Measurements from ENCODE around the gene CENPX.

Gene CENPX

GRCh38 chr17:82022310-82022980 is at the start of gene CENPX:
TSS of gene CENPX (minus strand) at chr17:82022878. CDS start at chr17:82022861, 17 bp downstream.
- TF ChIP-seq FOXM1 (IDR thresholded peaks at IDR 0.05; ENCODE audit: borderline replicate concordance, low read depth): no peak
- no peak for TF ChIP-seq EGR1 (IDR thresholded peaks at IDR 0.05)
- peak; percentile 65 for TF ChIP-seq MAX (IDR thresholded peaks at IDR 0.05)
- TF ChIP-seq EP300 (IDR thresholded peaks at IDR 0.05; ENCODE audit: borderline replicate concordance): 0 out of 2 replicates have a peak, but pooled peaks have one; percentile 10
- peak; percentile 90 for TF ChIP-seq TAF1 (IDR thresholded peaks at IDR 0.05; ENCODE audit: low read depth)
- no peak for TF ChIP-seq REST (IDR thresholded peaks at IDR 0.05; ENCODE audit: low read depth)
- peak; percentile 77 for TF ChIP-seq ZBTB7A (IDR thresholded peaks at IDR 0.05; ENCODE audit: low read depth)
- peak; percentile 80 for TF ChIP-seq YY1 (IDR thresholded peaks at IDR 0.05; ENCODE audit: low read depth)
- no peak for TF ChIP-seq CREB1 (IDR thresholded peaks at IDR 0.05; ENCODE audit: low read depth)

GRCh38 chr17:82070611-82071010 is 47.9 kb upstream of the CENPX start:
- no peak for TF ChIP-seq TAF1 (IDR thresholded peaks at IDR 0.05; ENCODE audit: low read depth)

GRCh38 chr17:82065638-82066303 is 43.1 kb upstream of the CENPX start, which contains the start of gene DUS1L:
TSS of gene DUS1L (minus strand) at chr17:82065804. CDS start at chr17:82065059, 745 bp downstream.
- no peak for TF ChIP-seq EP300 (IDR thresholded peaks at IDR 0.05; ENCODE audit: borderline replicate concordance)
- no peak for TF ChIP-seq FOXM1 (IDR thresholded peaks at IDR 0.05; ENCODE audit: borderline replicate concordance, low read depth)
- peak; percentile 78 for TF ChIP-seq YY1 (IDR thresholded peaks at IDR 0.05; ENCODE audit: low read depth)
- TF ChIP-seq ZBTB7A (IDR thresholded peaks at IDR 0.05; ENCODE audit: low read depth): 0 out of 2 replicates have a peak, but pooled peaks have one; percentile 28
- TF ChIP-seq RAD21 (IDR thresholded peaks at IDR 0.05; ENCODE audit: low read depth): no peak
- no peak for TF ChIP-seq NFIC (IDR thresholded peaks at IDR 0.05)
- peak; percentile 91 for TF ChIP-seq TAF1 (IDR thresholded peaks at IDR 0.05; ENCODE audit: low read depth)
- TF ChIP-seq MAX (IDR thresholded peaks at IDR 0.05): peak; percentile 66
- 0 out of 2 replicates have a peak, but pooled peaks have one; percentile 12 for TF ChIP-seq REST (IDR thresholded peaks at IDR 0.05; ENCODE audit: low read depth)
- no peak for TF ChIP-seq CEBPB (IDR thresholded peaks at IDR 0.05)
- no peak for TF ChIP-seq TCF12 (IDR thresholded peaks at IDR 0.05; ENCODE audit: low read depth)
- no peak for TF ChIP-seq CREB1 (IDR thresholded peaks at IDR 0.05; ENCODE audit: low read depth)
- 0 out of 2 replicates have a peak, but pooled peaks have one; percentile 18 for TF ChIP-seq TEAD4 (IDR thresholded peaks at IDR 0.05)
- peak; percentile 65 for TF ChIP-seq USF1 (IDR thresholded peaks at IDR 0.05)
- peak; percentile 30; the same call in 1 of the 2 replicates for TF ChIP-seq EGR1 (IDR thresholded peaks at IDR 0.05)

- TF ChIP-seq ZBTB7A (IDR thresholded peaks at IDR 0.05; ENCODE audit: low read depth) (0 out of 2 replicates have a peak, but pooled peaks have one; percentile 33), TAF1 (IDR thresholded peaks at IDR 0.05; ENCODE audit: low read depth) (no peak), REST (IDR thresholded peaks at IDR 0.05; ENCODE audit: low read depth) (no peak), NFIC (IDR thresholded peaks at IDR 0.05) (no peak), EP300 (IDR thresholded peaks at IDR 0.05; ENCODE audit: borderline replicate concordance) (no peak), TCF12 (IDR thresholded peaks at IDR 0.05; ENCODE audit: low read depth) (no peak), MAX (IDR thresholded peaks at IDR 0.05) (0 out of 2 replicates have a peak, but pooled peaks have one; percentile 6)
Measured at GRCh38 chr17:82065193-82065637, 42.5 kb upstream of the CENPX start.
